Caki2 (cell line): Measurements from ENCODE around the gene TACC3. TPM values are rescaled to one million over a fixed set of nuclear protein-coding genes. Genes with fewer than 3 reads are reported as not detected.
A peak's percentile ranks its signal among the peaks of the same experiment; 100 is the strongest.

Experiments
- DNase-seq: peaks from one replicate; pipeline ENCODE4 v3.0.0-alpha.2; 2015; ENCODE audit warnings: low read depth
- in situ Hi-C: cut with HindIII; loops from 2 replicates; pipeline ENCODE4 v1.10.0; 2016; ENCODE audit warnings: low sequenced_read_pairs, low pct_unique_long_range_greater_than_20kb, mixed read lengths
- total RNA-seq: library from RNA; depleted of rRNA; stranded (reverse); fragments of >200 nt; shearing (Covaris generic); gene quantifications from 2 replicates; pipeline ENCODE4 v1.2.3, GENCODE V29; 2014; ENCODE audit warnings: low replicate concordance; rRNA removed

Gene TACC3
- 106 and 111 TPM in 2 replicates for total RNA-seq

DNA sequence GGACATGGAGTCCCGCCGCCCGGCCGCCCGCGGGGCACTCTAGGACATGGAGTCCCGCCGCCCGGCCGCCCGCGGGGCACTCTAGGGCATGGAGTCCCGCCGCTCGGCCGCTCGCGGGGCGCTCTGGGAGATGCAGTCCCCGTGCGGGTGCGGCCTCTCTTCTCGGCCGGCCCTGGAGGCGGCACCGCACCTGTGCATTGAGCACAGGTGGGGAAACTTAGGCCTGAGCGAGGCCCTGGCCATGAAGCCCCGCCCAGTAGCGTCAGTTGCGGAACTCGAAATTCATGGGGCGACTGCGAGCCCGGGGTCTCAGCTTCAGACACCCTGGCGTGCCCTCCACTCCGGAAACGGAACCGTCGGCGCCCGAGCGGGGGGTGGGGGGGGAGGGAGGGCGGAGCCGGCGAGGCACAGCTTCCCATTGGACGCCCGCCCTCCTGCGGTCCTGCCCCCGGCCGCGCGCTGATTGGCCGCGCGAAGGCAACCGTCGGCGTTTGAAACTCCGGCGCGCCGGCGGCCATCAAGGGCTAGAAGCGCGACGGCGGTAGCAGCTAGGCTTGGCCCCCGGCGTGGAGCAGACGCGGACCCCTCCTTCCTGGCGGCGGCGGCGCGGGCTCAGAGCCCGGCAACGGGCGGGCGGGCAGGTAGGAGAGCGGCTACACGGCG lies at the start of gene TACC3, which contains the start of gene TMEM129:
Gene TACC3, plus strand, starts transcription at position 519 of the 663 bp plus-strand sequence. CDS start 1,901 bp downstream, outside the sequence.
Gene TMEM129, minus strand, starts transcription at position 321 of the 663 bp plus-strand sequence. CDS start 486 bp downstream, outside the sequence.
- in situ Hi-C loops, result no loop called here
- peak; percentile 90 for DNase-seq

DNA sequence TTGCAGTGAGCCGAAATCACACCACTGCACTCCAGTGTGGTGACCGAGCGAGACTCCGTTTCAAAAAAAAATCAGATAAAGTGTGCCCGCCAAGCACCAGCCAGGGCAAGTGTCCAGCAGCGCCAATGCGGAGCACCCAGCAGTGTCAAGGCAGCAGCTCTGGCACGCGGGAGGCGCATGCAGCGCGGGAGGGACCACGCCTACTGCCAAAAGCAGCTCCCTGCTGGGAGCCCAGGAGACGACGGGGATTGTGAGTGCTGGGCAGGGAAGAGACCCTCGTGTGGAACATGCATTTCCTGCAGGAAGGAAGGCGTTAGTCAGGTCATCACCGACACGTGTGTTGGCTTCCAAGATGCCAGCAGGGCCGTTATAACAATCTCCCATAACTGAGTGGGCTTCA lies 47.6 kb upstream of the TACC3 start:
- no peak for DNase-seq
- in situ Hi-C loops, result no loop called here

- in situ Hi-C loops, result no loop called here
- no peak for DNase-seq
Observed at GRCh38 chr4:1674682-1675081, 46.6 kb upstream of the TACC3 start.

DNA sequence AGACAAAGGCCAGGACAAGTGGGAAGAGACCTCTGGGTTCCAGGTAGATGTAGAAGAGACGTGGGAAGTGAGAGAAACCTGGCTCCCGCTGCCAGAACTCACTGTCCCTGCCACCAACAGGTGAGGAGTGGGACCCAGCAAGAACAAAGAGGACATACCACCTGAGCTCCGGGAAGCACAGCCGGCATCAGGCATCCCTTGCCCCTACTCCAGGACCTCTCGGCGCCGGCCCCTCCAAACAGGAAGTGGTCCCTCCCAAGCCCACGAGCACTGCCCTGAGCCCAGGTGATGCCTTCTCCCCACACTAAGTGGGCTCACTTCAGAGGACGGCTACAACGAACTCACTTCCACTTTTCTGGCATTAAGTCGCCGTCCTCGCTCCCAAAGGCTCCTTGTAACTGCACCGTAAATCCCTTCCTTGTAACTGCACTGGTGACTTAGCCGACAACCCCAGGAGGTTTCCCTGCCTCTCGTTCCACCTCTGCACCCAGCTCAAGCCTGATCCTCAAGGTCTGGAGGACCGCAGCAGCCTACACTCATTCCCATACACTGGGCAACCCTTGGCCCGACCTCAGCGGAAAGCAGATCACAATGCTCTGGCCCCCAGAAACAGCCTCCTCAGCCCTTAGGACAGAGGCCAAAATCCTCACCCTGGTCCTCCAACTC lies 46.1 kb upstream of the TACC3 start:
- DNase-seq, result no peak
- in situ Hi-C loops, result no loop called here

DNA sequence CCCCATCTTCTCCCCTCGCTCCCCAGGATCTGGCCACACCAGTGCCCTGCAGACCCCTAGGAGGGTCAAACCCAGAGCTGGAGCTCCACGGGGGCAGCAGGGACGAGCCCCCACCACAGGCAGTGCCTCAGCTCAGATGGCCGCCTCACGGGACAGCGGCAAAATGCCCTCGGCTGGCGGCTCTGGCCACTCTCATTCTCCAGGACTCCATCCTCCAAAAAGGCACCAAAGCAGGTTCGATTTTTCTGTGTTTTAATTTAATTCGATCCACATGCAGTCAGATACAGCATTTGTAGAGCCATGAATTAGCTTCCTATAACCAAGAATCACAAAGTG lies 45.6 kb upstream of the TACC3 start:
- no peak for DNase-seq
- in situ Hi-C loops, result no loop called here

GRCh38 chr4:1676605-1677525 lies 44.5 kb upstream of the TACC3 start:
- no peak for DNase-seq
- in situ Hi-C loops, result no loop called here

DNA sequence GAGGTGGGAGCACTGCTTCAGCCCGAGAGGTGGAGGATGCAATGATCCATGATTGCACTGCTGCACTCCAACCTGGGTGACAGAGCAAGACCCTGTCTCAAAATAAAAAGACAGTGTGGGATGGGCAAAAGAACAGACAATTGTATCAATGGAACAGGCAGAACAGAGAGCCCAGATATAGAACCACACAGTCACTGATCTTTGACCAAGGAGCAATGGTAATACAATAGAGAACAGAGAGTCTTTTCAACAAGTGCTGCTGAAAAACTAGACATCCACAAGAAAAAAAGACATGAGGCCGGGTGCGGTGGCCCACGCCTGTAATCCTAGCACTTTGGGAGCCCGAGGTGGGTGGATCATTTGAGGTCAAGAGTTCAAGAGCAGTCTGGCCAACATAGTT lies 43.1 kb upstream of the TACC3 start:
- DNase-seq, result no peak
- in situ Hi-C loops, result no loop called here

DNA sequence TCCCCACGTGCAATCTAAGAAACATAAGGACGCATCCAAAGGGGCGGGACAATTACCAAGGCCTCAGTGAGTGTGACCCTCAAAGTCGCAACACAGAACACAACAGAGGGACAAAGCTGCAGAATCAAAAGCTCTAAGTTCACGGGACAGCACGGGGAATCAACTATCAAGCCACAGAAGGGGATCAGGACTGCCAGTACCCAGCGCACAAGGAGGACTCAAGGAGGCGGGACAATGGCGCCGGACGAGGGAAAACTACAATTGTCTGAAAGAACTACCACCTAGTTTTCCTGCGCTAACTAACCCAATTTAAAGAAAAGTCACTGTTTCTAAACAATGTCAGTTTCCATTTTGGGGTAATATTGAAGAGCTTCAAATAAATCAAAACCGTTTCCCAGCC lies 38.5 kb upstream of the TACC3 start:
- in situ Hi-C loops, result no loop called here
- DNase-seq, result no peak

- DNase-seq, result peak; percentile 44
Observed at GRCh38 chr4:1683261-1683735, 38.0 kb upstream of the TACC3 start.

GRCh38 chr4:1683736-1684505 lies 37.4 kb upstream of the TACC3 start, which contains the start of gene FAM53A:
Gene FAM53A, minus strand, starts transcription at chr4:1684313. Its CDS starts 15,572 bp downstream, at chr4:1668741.
- peak; percentile 75 for DNase-seq
- in situ Hi-C loops, result no loop called here

More at GRCh38 chr4:1683261-1683735, 38.0 kb upstream of the TACC3 start:
- in situ Hi-C loops, result no loop called here

- in situ Hi-C loops, result no loop called here
Observed at GRCh38 chr4:1684506-1685234, 36.7 kb upstream of the TACC3 start.

DNA sequence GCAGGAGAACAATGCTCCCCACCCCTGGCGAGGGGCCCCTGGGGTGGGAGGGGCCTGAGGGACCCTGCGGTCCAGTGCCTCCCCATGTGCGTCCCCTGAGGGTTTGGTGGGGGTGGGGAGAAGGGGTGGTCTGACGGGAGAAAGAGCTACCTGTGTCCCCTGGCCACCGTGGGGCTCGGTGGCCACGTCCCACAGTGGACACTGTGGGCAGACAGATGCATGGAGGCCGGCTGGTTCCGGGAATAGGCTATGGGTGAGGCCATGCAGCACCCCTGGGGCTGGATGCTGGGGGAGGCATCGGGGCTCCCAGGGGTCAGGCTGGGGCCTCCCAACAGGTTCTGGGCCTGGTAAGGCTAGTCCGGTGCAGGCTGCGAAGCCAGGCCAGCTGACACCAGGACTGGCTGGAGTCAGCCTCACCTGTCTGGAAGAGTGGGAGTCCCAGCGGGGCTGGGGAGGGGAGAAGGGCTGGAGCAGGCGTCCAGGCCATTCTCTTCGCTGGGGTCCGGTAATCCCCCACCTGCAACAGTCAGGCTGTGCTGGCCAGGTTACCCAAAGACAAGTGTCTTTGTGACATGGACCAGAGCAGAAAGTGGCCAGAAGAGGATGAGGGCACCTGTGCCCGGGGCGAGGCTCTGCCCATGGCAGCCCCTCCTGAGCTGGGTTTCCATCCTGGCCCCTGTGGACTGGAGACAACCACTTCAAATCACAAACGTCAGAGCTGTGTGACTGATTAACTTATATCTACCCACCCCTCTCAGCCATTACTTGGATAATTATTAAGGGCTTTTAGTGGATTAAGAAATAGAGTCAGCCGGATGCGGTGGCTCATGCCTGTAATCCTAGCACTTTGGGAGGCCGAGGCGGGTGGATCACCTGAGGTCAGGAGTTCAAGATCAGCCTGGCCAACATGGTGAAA lies 35.8 kb upstream of the TACC3 start:
- DNase-seq, result peak; percentile 74
- in situ Hi-C loops, result no loop called here

More at GRCh38 chr4:1684506-1685234, 36.7 kb upstream of the TACC3 start:
- DNase-seq, result peak; percentile 11

- no peak for DNase-seq
- in situ Hi-C loops, result no loop called here
Observed at GRCh38 chr4:1686440-1687036, 34.8 kb upstream of the TACC3 start.

DNA sequence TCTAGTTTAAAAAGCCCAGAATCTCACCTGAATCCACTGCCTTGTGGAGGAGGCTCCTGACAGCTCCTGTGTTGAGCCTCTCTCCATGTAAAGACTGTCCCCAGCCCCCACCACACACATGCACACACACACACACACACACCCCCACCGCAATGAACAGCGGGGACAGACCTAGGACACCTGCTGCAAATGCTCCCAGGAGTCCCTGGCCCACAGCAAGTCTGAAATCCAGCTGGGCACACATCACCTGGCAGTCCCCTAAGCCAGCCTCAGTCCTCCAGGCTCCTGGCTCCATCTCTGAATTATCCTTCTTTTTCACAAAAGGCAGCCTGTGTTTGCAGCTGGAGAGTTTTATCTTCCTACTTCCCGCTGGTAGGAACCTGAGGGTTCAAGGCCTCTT lies 30.6 kb upstream of the TACC3 start:
- in situ Hi-C loops, result no loop called here
- no peak for DNase-seq

DNA sequence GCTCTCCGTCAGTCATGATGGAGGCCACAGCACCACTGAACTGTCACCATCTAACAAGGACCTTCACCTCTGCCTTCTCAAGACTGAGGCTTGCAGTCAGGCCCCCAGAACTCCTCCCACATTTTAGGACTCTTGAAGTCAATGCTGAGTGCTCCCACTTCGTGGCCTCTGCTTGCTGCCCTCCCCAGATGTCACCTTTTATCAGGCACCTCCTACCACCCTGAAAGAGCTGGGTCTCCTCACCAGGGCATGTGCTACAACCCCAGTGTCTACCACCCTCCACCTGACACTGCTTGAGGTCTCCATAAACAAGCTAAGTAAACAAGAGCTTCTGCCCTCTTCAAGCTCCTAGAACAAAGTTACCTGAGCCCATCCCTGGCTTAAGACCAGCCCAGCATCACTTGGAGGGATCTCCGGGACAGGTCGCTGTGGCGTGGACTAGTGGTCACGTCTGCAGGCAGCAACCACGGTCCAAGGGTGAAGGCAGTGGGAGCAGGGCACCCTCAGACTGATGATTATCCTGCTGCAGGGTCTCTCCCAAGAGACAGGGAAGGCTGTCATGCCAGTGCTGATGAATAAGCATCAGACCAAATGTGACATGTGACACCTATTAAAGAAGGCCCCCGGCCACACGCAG lies 29.5 kb upstream of the TACC3 start:
- in situ Hi-C loops, result no loop called here
- DNase-seq, result no peak
